Testis (tissue), 3 donors: Measurements from ENCODE around the gene EPS15. TPM values are rescaled to one million over a fixed set of nuclear protein-coding genes. Genes with fewer than 3 reads are reported as not detected.

Source experiments
- DNase-seq: peaks from one replicate; pipeline ENCODE4 v3.0.0-alpha.2; 2019
- H3K27ac ChIP-seq, 2 donors: fragments of 200-600 bp; sonication (generic); one replicate each; pipeline ENCODE4 v1.5.1; 2019
- H3K27me3 ChIP-seq: fragments of 200-600 bp; sonication (generic); one replicate; pipeline ENCODE4 v1.5.1; 2019
- H3K36me3 ChIP-seq: fragments of 200-600 bp; sonication (generic); one replicate; pipeline ENCODE4 v1.5.1; 2017; ENCODE audit warnings: low read depth; ENCODE audit errors: missing control alignments
- H3K4me1 ChIP-seq: fragments of 200-600 bp; sonication (generic); one replicate; pipeline ENCODE4 v1.5.1; 2019
- H3K4me3 ChIP-seq, 2 donors: fragments of 200-600 bp; sonication (generic); one replicate each; pipeline ENCODE4 v1.5.1; 2017 to 2019
- H3K9me3 ChIP-seq: fragments of 200-600 bp; sonication (generic); one replicate; pipeline ENCODE4 v1.5.1; 2017
- POLR2A ChIP-seq: fragments of 450-650 bp; IDR thresholded peaks from one replicate; pipeline ENCODE4 v1.6.1; 2017; ENCODE audit warnings: antibody characterized with exemption, mild to moderate bottlenecking, moderate library complexity
- WGBS, 2 donors: methylation state at CpG; one replicate each; pipeline ENCODE4 v1.1.5; 2018; 5-methylcytosine and 5-hydroxymethylcytosine counted together
- intact Hi-C: fragments of 100-400 bp; cut with DNase I; formaldehyde crosslinking; loops from one replicate; pipeline ENCODE4 v1.15.1; 2023; ENCODE audit warnings: low total_unique reads
- polyA plus RNA-seq: library from polyadenylated mRNA; stranded (reverse); fragments of 350-450 nt; fragmentation: Illumina TruSeq; extraction: RNeasy Lipid Tissue Mini Kit (QIAGEN cat#74804); gene quantifications from one replicate; pipeline ENCODE4 v1.2.3, GENCODE V29; 2014; ENCODE audit warnings: low read depth, low replicate concordance; ENCODE audit not compliant: insufficient read depth
- total RNA-seq, 2 donors: library from RNA; depleted of rRNA; stranded (reverse); fragments of >200 nt; gene quantifications; one replicate each; pipeline ENCODE4 v1.2.3, GENCODE V29; 2016
- TF ChIP-seq, protein P1 (sequence below), 3 experiments: fragments of 450-650 bp in 2 of 3; fragments of 200-600 bp in 1 of 3; sonication (generic) in 1 of 3; IDR thresholded peaks; one replicate each; pipeline ENCODE4 v1.5.1; 2016 to 2019; ENCODE audit warnings: antibody characterized with exemption in 3 of 3, mild to moderate bottlenecking in 2 of 3, moderate library complexity in 1 of 3

EPS15 gene
- total and polyA plus RNA-seq, 3 donors from 2014 or later = 77.2 to 127 (median 108) TPM

DNA sequence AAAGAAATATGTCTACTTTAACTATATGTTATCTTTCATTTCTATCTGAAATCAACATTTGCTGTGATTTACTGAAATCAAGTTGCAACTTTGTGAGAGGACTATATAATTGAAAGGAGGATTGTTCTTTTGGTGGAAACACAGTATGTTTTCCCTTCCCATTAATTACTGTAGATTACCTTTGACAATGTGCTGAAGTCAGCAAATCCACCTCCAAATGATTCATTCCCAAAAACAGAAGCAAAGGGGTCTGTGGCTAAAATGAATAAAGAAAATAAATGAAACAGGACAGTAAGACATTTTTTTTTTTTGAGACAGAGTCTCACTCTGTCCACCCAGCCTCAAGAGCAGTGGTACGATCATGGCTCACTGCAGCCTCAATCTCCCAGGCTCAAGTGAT is 153.3 kb downstream of the EPS15 start:
- no peaks in the 10 kb centered on the region for H3K4me1 ChIP-seq
- TF ChIP-seq, protein P1, sequence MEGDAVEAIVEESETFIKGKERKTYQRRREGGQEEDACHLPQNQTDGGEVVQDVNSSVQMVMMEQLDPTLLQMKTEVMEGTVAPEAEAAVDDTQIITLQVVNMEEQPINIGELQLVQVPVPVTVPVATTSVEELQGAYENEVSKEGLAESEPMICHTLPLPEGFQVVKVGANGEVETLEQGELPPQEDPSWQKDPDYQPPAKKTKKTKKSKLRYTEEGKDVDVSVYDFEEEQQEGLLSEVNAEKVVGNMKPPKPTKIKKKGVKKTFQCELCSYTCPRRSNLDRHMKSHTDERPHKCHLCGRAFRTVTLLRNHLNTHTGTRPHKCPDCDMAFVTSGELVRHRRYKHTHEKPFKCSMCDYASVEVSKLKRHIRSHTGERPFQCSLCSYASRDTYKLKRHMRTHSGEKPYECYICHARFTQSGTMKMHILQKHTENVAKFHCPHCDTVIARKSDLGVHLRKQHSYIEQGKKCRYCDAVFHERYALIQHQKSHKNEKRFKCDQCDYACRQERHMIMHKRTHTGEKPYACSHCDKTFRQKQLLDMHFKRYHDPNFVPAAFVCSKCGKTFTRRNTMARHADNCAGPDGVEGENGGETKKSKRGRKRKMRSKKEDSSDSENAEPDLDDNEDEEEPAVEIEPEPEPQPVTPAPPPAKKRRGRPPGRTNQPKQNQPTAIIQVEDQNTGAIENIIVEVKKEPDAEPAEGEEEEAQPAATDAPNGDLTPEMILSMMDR (IDR thresholded peaks at IDR 0.05) = no peak
- TF ChIP-seq POLR2A = no peak
- intact Hi-C loops = no loop called here
- H3K27me3 ChIP-seq = no peaks in the 10 kb centered on the region
- H3K9me3 ChIP-seq = no peaks in the 10 kb centered on the region
- H3K27ac ChIP-seq = no peak overlapping the region
- H3K36me3 ChIP-seq = no peaks in the 10 kb centered on the region
- 95 to 96% methylated on average over 1 of the region's 1 CpG for WGBS, 2 donors
- DNase-seq = no peak
- no peak overlapping the region for H3K4me3 ChIP-seq

DNA sequence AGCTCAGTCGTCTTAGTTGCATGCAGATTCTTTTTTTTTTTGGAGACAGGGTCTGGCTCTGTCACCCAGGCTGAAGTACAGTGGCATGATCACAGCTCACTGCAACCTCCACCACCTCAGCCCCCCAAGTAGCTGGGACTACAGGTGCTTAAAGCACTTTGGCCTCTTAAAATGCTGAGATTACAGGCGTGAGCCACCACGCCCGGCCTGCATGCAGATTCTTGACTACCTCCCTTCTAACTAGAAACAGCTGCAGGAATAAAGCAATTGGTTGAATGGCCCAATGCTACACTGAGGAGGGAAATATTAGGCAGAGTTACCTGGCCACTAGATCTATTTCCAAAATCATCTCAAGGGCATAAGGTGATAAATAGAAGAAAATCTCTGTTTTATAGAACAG is 159.2 kb downstream of the EPS15 start:
- H3K9me3 ChIP-seq = no peaks in the 10 kb centered on the region
- intact Hi-C loops = no loop called here
- no peaks in the 10 kb centered on the region for H3K27me3 ChIP-seq
- H3K27ac ChIP-seq = no peak overlapping the region
- DNase-seq = no peak
- H3K4me1 ChIP-seq = no peaks in the 10 kb centered on the region
- WGBS, 2 donors = 96 to 99% methylated on average over 4 of the region's 4 CpGs
- H3K36me3 ChIP-seq = no peaks in the 10 kb centered on the region
- TF ChIP-seq, protein P1 (IDR thresholded peaks at IDR 0.05) = no peak
- no peak for TF ChIP-seq POLR2A
- no peak overlapping the region for H3K4me3 ChIP-seq

DNA sequence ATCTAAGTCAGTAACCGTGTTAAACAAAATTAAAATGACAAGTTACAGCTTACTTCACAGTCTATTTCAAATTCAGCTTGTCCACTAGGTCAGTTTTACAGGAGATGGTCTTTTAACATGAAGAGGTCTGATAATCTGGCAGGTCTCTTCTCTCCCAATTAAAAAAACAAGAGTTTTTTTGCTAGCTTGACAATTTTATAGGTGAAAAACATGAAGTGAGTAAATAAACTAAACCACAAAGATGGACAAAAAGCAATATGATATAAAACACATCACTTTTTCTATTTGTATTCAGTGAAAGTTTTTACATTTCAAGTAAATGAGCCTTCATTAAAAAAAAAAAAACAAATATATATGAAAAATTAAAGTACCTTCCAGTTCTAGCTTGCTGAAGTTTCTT is 163.7 kb downstream of the EPS15 start:
- Histone ChIP-seq H3K36me3 (no peaks in the 10 kb centered on the region), H3K27ac (no peak overlapping the region), H3K4me1 (peaks cover 6% of the 10 kb centered on the region), H3K4me3 (no peak overlapping the region), H3K27me3 (no peaks in the 10 kb centered on the region), H3K9me3 (no peaks in the 10 kb centered on the region)
- intact Hi-C loops = no loop called here
- TF ChIP-seq POLR2A = no peak
- TF ChIP-seq, protein P1 (IDR thresholded peaks at IDR 0.05) = no peak
- no peak for DNase-seq
- 90 to 91% methylated on average over 1 of the region's 1 CpG for WGBS, 2 donors

DNA sequence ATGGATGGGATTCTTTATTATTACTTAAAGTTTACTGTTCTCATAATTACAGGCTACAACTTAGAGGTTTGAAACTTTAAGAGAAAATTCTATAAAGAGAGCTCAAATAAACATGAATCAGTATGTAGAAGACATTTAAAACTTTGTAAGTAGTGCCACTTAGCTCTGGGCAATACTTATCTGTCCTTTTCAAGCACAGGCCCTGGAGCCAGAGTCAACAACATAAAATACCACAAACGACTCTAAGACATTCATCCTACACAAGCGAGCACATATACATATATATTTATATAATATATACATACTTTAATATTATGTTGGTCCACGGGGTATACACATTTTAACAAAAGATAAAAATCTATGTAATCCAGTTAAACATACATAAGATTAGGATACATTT is 164.7 kb downstream of the EPS15 start:
- Histone ChIP-seq H3K27me3 (no peaks in the 10 kb centered on the region), H3K9me3 (no peaks in the 10 kb centered on the region), H3K4me1 (peaks cover 6% of the 10 kb centered on the region), H3K4me3 (no peak overlapping the region), H3K36me3 (no peaks in the 10 kb centered on the region), H3K27ac (no peak overlapping the region)
- intact Hi-C loops = no loop called here
- no peak for TF ChIP-seq POLR2A
- TF ChIP-seq, protein P1 (IDR thresholded peaks at IDR 0.05) = no peak
- WGBS, 2 donors = 85 to 86% methylated on average over 3 of the region's 3 CpGs
- no peak for DNase-seq

DNA sequence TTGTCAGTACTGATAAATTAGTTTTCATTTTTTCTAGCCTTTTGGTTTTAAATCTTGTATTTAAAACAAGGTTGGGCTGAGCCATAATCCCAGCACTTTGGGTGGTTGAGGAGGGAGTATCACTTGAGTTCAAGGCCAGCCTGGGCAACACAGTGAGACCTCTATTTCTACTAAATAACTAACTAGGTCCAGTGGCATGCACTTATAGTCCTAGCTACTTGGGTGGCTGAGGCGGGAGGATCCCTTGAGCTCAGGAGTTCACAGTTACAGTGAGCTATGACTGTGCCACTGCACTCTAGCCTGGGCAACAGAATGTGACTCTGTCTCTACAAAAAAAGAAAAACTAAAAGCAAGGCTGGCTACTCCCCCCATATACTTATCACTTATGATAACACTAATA is 167.2 kb downstream of the EPS15 start:
- intact Hi-C loops = no loop called here

More for the DNA sequence above, 167.2 kb downstream of the EPS15 start:
- DNase-seq = peak; percentile 61
- WGBS, 2 donors = 37 to 53% methylated on average over 1 of the region's 1 CpG
- H3K4me3 ChIP-seq = no peak overlapping the region
- H3K9me3 ChIP-seq = no peaks in the 10 kb centered on the region
- no peaks in the 10 kb centered on the region for H3K36me3 ChIP-seq
- H3K4me1 ChIP-seq = peaks cover 6% of the 10 kb centered on the region
- H3K27me3 ChIP-seq = no peaks in the 10 kb centered on the region
- H3K27ac ChIP-seq = peak overlapping the region in 1 of 2 donors; percentile 8
- TF ChIP-seq, protein P1 (IDR thresholded peaks at IDR 0.05) = no peak
- TF ChIP-seq POLR2A = no peak
